K562 (cell line): ENCODE data around the gene CYP51A1. TPM values are rescaled to one million over a fixed set of nuclear protein-coding genes. Genes with fewer than 3 reads are reported as not detected.
A peak's percentile ranks its signal among the peaks of the same experiment; 100 is the strongest.

Source experiments
- ATAC-seq: fragments of 200-7000 bp; cut with Tn5 transposase; 3 replicates; pipeline ENCODE4 v1.9.1; 2020; ENCODE audit warnings: moderate library complexity
- Bru-seq: library from RNA; stranded (reverse); fragments of 400-500 nt; gene quantifications from one replicate; lab custom pipeline; 2021; lab: Mats Ljungman, UMichigan
- BruChase-seq, 2 experiments: library from RNA; stranded (reverse); fragments of 400-500 nt; gene quantifications; one replicate each; lab custom pipeline; 2021; lab: Mats Ljungman, UMichigan
- BruUV-seq: library from RNA; stranded (reverse); fragments of 400-500 nt; replicated peaks from 2 replicates; lab custom pipeline; 2021; lab: Mats Ljungman, UMichigan
- CTCF ChIA-PET: fragments of 300-600 bp; formaldehyde crosslinking; extraction: SDS; loops from one replicate; lab custom pipeline; 2021; ENCODE audit warnings: low intra/inter-chr PET ratio; lab: Yijun Ruan, JAX
- POLR2A ChIA-PET: fragments of 300-600, 350-650 bp; sonication (Branson Sonifier 250); formaldehyde crosslinking; extraction: SDS; loops from one replicate; lab custom pipeline; 2021; ENCODE audit warnings: antibody characterized with exemption, inconsistent platforms; lab: Yijun Ruan, JAX
- DNase-seq, 4 experiments: peaks; one replicate each; pipeline versions ENCODE4 v3.0.0 to v3.0.0-alpha.2; 2011 to 2018; ENCODE audit warnings: low spot score in 3 of 4, mixed read lengths in 3 of 4; ENCODE audit errors: extremely low read depth in 1 of 4
- FAIRE-seq: peaks from 2 replicates; lab custom pipeline; 2011; peaks lifted over from hg19 to GRCh38; lab: Jason Lieb, UNC
- H2AFZ ChIP-seq: 2 replicates; pipeline ENCODE4 v1.6.0; 2011; ENCODE audit warnings: low read depth, low read length, control low read depth, inconsistent platforms
- H3K27ac ChIP-seq: fragments of 200-600 bp; 3 replicates; pipeline ENCODE4 v1.8.0; 2011; ENCODE audit warnings: low read depth, mild to moderate bottlenecking, control low read depth, inconsistent platforms, low read length, moderate library complexity, mixed read lengths; ENCODE audit errors: extremely low read depth
- H3K27me3 ChIP-seq, 2 experiments: fragments of 300-600 bp in 1 of 2; 2 replicates in 1 of 2; 3 replicates in 1 of 2; pipeline versions ENCODE4 v1.6.0 to v1.8.0; 2011; ENCODE audit warnings: inconsistent platforms in 2 of 2, low read length in 2 of 2, mild to moderate bottlenecking in 1 of 2, mixed read lengths in 1 of 2, moderate library complexity in 1 of 2; ENCODE audit not compliant: control insufficient read depth in 2 of 2, insufficient read depth in 2 of 2
- H3K36me3 ChIP-seq: fragments of 300-600 bp; 3 replicates; pipeline ENCODE4 v1.8.0; 2011; ENCODE audit warnings: mild to moderate bottlenecking, low read length, inconsistent platforms; ENCODE audit not compliant: control insufficient read depth, insufficient read depth
- H3K4me1 ChIP-seq, 2 experiments: fragments of 200-600 bp in 1 of 2; replicated peaks in 1 of 2; 2 replicates in 1 of 2; 3 replicates in 1 of 2; pipeline versions ENCODE4 v1.5.1 to v1.8.0; 2011; ENCODE audit warnings: inconsistent platforms in 2 of 2, low read length in 2 of 2, mild to moderate bottlenecking in 1 of 2, mixed read lengths in 1 of 2, moderate library complexity in 1 of 2; ENCODE audit not compliant: control insufficient read depth in 2 of 2, insufficient read depth in 2 of 2
- H3K4me2 ChIP-seq: 2 replicates; pipeline ENCODE4 v1.6.1; 2011; ENCODE audit warnings: low read length, control low read depth, inconsistent platforms, mixed read lengths; ENCODE audit not compliant: insufficient read depth
- H3K4me3 ChIP-seq: fragments of 200-600 bp; sonication (generic), shearing (Covaris generic); 2 replicates; pipeline ENCODE4 v1.5.1; 2016; ENCODE audit warnings: control low read depth, inconsistent platforms
- H3K79me2 ChIP-seq: fragments of 200-600 bp; 3 replicates; pipeline ENCODE4 v1.8.0; 2011; ENCODE audit warnings: low read length, inconsistent platforms; ENCODE audit not compliant: control insufficient read depth, insufficient read depth
- H3K9ac ChIP-seq, 2 experiments: 2 replicates each; pipeline versions ENCODE4 v1.6.0 to v1.6.1; 2011; ENCODE audit warnings: low read depth in 2 of 2, low read length in 2 of 2, control low read depth in 1 of 2, inconsistent platforms in 1 of 2, mild to moderate bottlenecking in 1 of 2, mixed read lengths in 1 of 2; ENCODE audit not compliant: insufficient read depth in 1 of 2
- H3K9me1 ChIP-seq: one replicate; pipeline ENCODE4 v1.6.0; 2011; ENCODE audit warnings: inconsistent platforms, mild to moderate bottlenecking, low read length, moderate library complexity; ENCODE audit not compliant: control insufficient read depth, insufficient read depth
- H3K9me3 ChIP-seq: replicated peaks from 2 replicates; pipeline ENCODE4 v1.5.1; 2011; ENCODE audit warnings: low read depth, low read length, inconsistent platforms; ENCODE audit not compliant: control insufficient read depth, insufficient read depth
- H4K20me1 ChIP-seq: replicated peaks from 2 replicates; pipeline ENCODE4 v1.6.1; 2011; ENCODE audit warnings: low read length, inconsistent platforms, mixed read lengths; ENCODE audit not compliant: control insufficient read depth, insufficient read depth
- E2F6 ChIP-seq, 2 experiments: IDR thresholded peaks; 2 replicates each; pipeline ENCODE4 v1.6.1; 2011; ENCODE audit warnings: borderline replicate concordance in 1 of 2, control low read depth in 1 of 2, low read depth in 1 of 2, low read length in 1 of 2, mild to moderate bottlenecking in 1 of 2, mixed read lengths in 1 of 2, moderate library complexity in 1 of 2; ENCODE audit not compliant: insufficient read depth in 1 of 2, insufficient read length in 1 of 2, poor library complexity in 1 of 2, severe bottlenecking in 1 of 2; ENCODE audit errors: extremely low read depth in 1 of 2
- EP300 ChIP-seq: IDR thresholded peaks from 2 replicates; pipeline ENCODE4 v1.6.1; 2012; ENCODE audit warnings: low read length, improper control_type of control experiment
- MIER1 ChIP-seq: fragments of 450-650 bp; IDR thresholded peaks from 2 replicates; pipeline ENCODE4 v1.6.1; 2016; ENCODE audit warnings: antibody characterized with exemption, mild to moderate bottlenecking, low read depth
- NFE2 ChIP-seq: IDR thresholded peaks from 2 replicates; pipeline ENCODE4 v1.6.1; 2014; ENCODE audit warnings: antibody characterized with exemption, low read depth
- NR0B1 ChIP-seq: fragments of 450-650 bp; IDR thresholded peaks from one replicate; pipeline ENCODE4 v1.6.1; 2018; ENCODE audit warnings: mild to moderate bottlenecking, moderate library complexity; ENCODE audit not compliant: partially characterized antibody
- YBX1 ChIP-seq: fragments of 450-650 bp; IDR thresholded peaks from 2 replicates; pipeline ENCODE4 v1.7.1; 2016; ENCODE audit warnings: mild to moderate bottlenecking
- ZHX1 ChIP-seq: fragments of 150-350 bp; conservative IDR thresholded peaks from 2 replicates; pipeline ENCODE4 v1.6.1; 2014; ENCODE audit warnings: low read length
- ZNF584 ChIP-seq: fragments of 200-800 bp; sonication (Bioruptor generic); IDR thresholded peaks from 2 replicates; pipeline ENCODE4 v1.6.1; 2016; ENCODE audit warnings: low read depth, mild to moderate bottlenecking, missing genetic modification characterization, missing compliant biosample characterization
- WGBS: fragments of 100-300 bp; shearing (Covaris generic); methylation state at CpG from one replicate; pipeline ENCODE4 v1.1.6; 2016; ENCODE audit warnings: low coverage, mixed read lengths; ENCODE audit not compliant: insufficient coverage; ENCODE audit errors: missing lambda C conversion rate; 5-methylcytosine and 5-hydroxymethylcytosine counted together
- in situ Hi-C: fragments of 300-500 bp; cut with MboI; formaldehyde crosslinking; loops from 4 replicates; pipeline ENCODE4 v1.15.0; 2018; ENCODE audit warnings: inconsistent platforms, mixed read lengths
- intact Hi-C: fragments of 100-400 bp; cut with micrococcal nuclease; formaldehyde crosslinking; loops from 2 replicates; pipeline ENCODE4 v1.14.2; 2022
- long read RNA-seq, 3 experiments: library from polyadenylated mRNA in 2 of 3; library from RNA in 1 of 3; unstranded in 2 of 3; stranded (forward) in 1 of 3; transcript quantifications; one replicate each; pipeline ENCODE4 v2.0.0, GENCODE V29; 2019 to 2022
- polyA minus RNA-seq, 3 experiments: library from RNA; depleted of rRNA, polyadenylated mRNA; stranded (reverse); fragments of >200 nt; gene quantifications; 2 replicates each; pipeline ENCODE4 v1.2.3, GENCODE V29; 2011
- polyA plus RNA-seq, 8 experiments: library from polyadenylated mRNA; depleted of rRNA in 4 of 8; stranded (reverse) in 5 of 8; unstranded in 3 of 8; fragments of >200 nt; fragmentation: Nextera tagmentation in 2 of 8; fragmentation: Illumina TruSeq in 1 of 8; extraction: Ambion mirVana in 2 of 8; extraction: Trizol in 1 of 8; gene quantifications; 2 replicates each; pipeline versions ENCODE4 v1.2.1 to v1.2.3, GENCODE V29; 2011 to 2014; ENCODE audit warnings: inconsistent platforms in 1 of 8, missing spikeins in 1 of 8
- total RNA-seq, 7 experiments: library from RNA; depleted of rRNA in 6 of 7; stranded (reverse); fragments of >200 nt in 6 of 7; fragmentation: Illumina TruSeq in 2 of 7; extraction: Trizol in 2 of 7; gene quantifications; 2 replicates each; pipeline versions ENCODE4 v1.2.1 to v1.2.3, GENCODE V29; 2011 to 2021; ENCODE audit warnings: low replicate concordance in 1 of 7

Gene CYP51A1
- total RNA-seq (2011; cell fraction: chromatin; rRNA removed; ENCODE audit: low replicate concordance) = 73.8 and 158 TPM in 2 replicates
- 89.6 and 115 TPM in 2 replicates for total RNA-seq (2011; cell fraction: nucleolus; rRNA removed)
- 151 and 183 TPM in 2 replicates for total RNA-seq (2011; cell fraction: nucleoplasm; rRNA removed)
- total RNA-seq (2014; rRNA removed) (87.0 and 92.0 TPM in 2 replicates), total RNA-seq (2014; rRNA removed; fragmentation: Illumina TruSeq; extraction: Trizol) (151 and 168 TPM in 2 replicates), total RNA-seq (2015; rRNA removed; fragmentation: Illumina TruSeq; extraction: Trizol) (99.9 and 106 TPM in 2 replicates), total RNA-seq (2021) (107 and 109 TPM in 2 replicates), polyA plus RNA-seq (2011; rRNA removed) (25.5 and 35.4 TPM in 2 replicates), polyA plus RNA-seq (2014; fragmentation: Illumina TruSeq; extraction: Trizol) (71.1 and 80.3 TPM in 2 replicates), polyA plus RNA-seq (2014; fragmentation: Nextera tagmentation; extraction: Ambion mirVana) (10 to 100 TPM; 41.8 to 42.2 TPM), polyA plus RNA-seq (2014; rRNA removed) (62.0 and 62.2 TPM in 2 replicates), polyA minus RNA-seq (2011; rRNA and poly(A)+ RNA removed) (65.2 and 67.5 TPM in 2 replicates), Bru-seq, nascent RNA (percentile 93 among the genes with signal in this experiment), BruChase-seq, experiment 1, labeled RNA remaining after a 2-hour chase (percentile 97 among the genes with signal in this experiment), BruChase-seq, experiment 2, labeled RNA remaining after a 6-hour chase (percentile 99 among the genes with signal in this experiment)
- polyA plus RNA-seq (2011; cell fraction: cytosol; rRNA removed) = 14.1 and 20.6 TPM in 2 replicates
- 7.0 and 10.3 TPM in 2 replicates for polyA plus RNA-seq (2011; cell fraction: nucleus; rRNA removed)
- polyA plus RNA-seq (2012) = 40.7 and 93.1 TPM in 2 replicates
- polyA minus RNA-seq (2011; cell fraction: cytosol; rRNA and poly(A)+ RNA removed) = 40.1 and 41.6 TPM in 2 replicates
- 9.8 and 15.9 TPM in 2 replicates for polyA minus RNA-seq (2011; cell fraction: nucleus; rRNA and poly(A)+ RNA removed)
- long read RNA-seq, experiment 1, transcript CYP51A1-203 (10 exons, 1,729 nt) = minor isoform, 62 of 825 reads
- long read RNA-seq, experiment 1, transcript CYP51A1-201 (10 exons, 3,210 nt) = major isoform, 669 of 825 reads
- long read RNA-seq, experiment 1, partial matches to known transcripts = 18 of 825 reads
- long read RNA-seq, experiment 1, other reads (novel, unspliced or antisense) = 75 of 825 reads
- long read RNA-seq, experiment 2, transcript CYP51A1-201 (10 exons, 3,210 nt) = major isoform, 21 of 96 reads
- long read RNA-seq, experiment 2, partial matches to known transcripts = 2 of 96 reads
- long read RNA-seq, experiment 2, other reads (novel, unspliced or antisense) = 69 of 96 reads
- long read RNA-seq, experiment 3, transcript CYP51A1-201 (10 exons, 3,210 nt) = major isoform, 62 of 119 reads
- long read RNA-seq, experiment 3, partial matches to known transcripts = 21 of 119 reads
- long read RNA-seq, experiment 3, other reads (novel, unspliced or antisense) = 32 of 119 reads

GRCh38 chr7:92134271-92135051 lies at the start of gene CYP51A1:
Gene CYP51A1 (minus strand): TSS chr7:92134477. CDS start chr7:92134364, 113 bp downstream.
- peak within 1 kb of the TSS; percentile 91 to 96 for H3K9ac ChIP-seq
- H3K4me3 ChIP-seq = peak within 1 kb of the TSS; percentile 95
- H2AFZ ChIP-seq = peak within 1 kb of the TSS; percentile 100
- H4K20me1 ChIP-seq = peaks cover 8% of the 10 kb centered on the region; the same call in 1 of the 2 replicates
- ChIA-PET CTCF (no interaction called here), POLR2A (interaction anchor here (0.6 to 1.8 kb wide), 16 partner anchors 10 to 394 kb away, joined by 3 to 16 read pairs (median 4); partner anchors contain the start of genes ANKIB1, GATAD1, KRIT1 and RBM48)
- DNase-seq (peak; percentile 95 to 97 (median 96)), FAIRE-seq (peak; percentile 52), ATAC-seq (peak; percentile 91)
- WGBS = under 1% methylated on average over 73 of the region's 73 CpGs
- H3K36me3 ChIP-seq = peaks cover 28% of the 10 kb centered on the region
- H3K4me1 ChIP-seq = peaks cover 19 to 20% of the 10 kb centered on the region in 2 experiments; a peak in 3 of 5 replicates
- peak within 1 kb of the TSS; percentile 98 for H3K4me2 ChIP-seq
- H3K9me3 ChIP-seq = no peaks in the 10 kb centered on the region
- no peaks in the 10 kb centered on the region for H3K27me3 ChIP-seq
- H3K9me1 ChIP-seq = no peaks in the 10 kb centered on the region
- in situ Hi-C loops (loop anchor here (10.0 kb wide), 1 partner anchor 300 kb away; no protein-coding TSS in a partner anchor), intact Hi-C loops (loop anchor here (2.0 to 5.0 kb wide), 3 partner anchors 110 to 288 kb away; partner anchors contain the start of genes ANKIB1, KRIT1 and MTERF1)
- BruUV-seq = no TSS peak
- peak within 1 kb of the TSS; percentile 99 for H3K27ac ChIP-seq
- H3K79me2 ChIP-seq = peaks cover 54% of the 10 kb centered on the region
- TF ChIP-seq MIER1 (no peak), NR0B1 (no peak), ZHX1 (no peak; the same call in 1 of the 2 replicates), ZNF584 (CRISPR knock-in tag) (no peak), YBX1 (no peak), NFE2 (0 out of 2 replicates have a peak, but pooled peaks have one; percentile 8), E2F6 (IDR thresholded peaks at IDR 0.05; ENCODE audit: borderline replicate concordance in 1 of 2, extremely low read depth in 1 of 2, insufficient read depth in 1 of 2, insufficient read length in 1 of 2, low read depth in 1 of 2, low read length in 1 of 2, poor library complexity in 1 of 2, severe bottlenecking in 1 of 2) (peak; percentile 73 to 89), EP300 (peak; percentile 51; the same call in 1 of the 2 replicates)
